ENCODE data around the gene MID1.

GRCh38 chrX:10474913-10475568 is 145.3 kb downstream of the MID1 start:
- TF ChIP-seq, protein P1, sequence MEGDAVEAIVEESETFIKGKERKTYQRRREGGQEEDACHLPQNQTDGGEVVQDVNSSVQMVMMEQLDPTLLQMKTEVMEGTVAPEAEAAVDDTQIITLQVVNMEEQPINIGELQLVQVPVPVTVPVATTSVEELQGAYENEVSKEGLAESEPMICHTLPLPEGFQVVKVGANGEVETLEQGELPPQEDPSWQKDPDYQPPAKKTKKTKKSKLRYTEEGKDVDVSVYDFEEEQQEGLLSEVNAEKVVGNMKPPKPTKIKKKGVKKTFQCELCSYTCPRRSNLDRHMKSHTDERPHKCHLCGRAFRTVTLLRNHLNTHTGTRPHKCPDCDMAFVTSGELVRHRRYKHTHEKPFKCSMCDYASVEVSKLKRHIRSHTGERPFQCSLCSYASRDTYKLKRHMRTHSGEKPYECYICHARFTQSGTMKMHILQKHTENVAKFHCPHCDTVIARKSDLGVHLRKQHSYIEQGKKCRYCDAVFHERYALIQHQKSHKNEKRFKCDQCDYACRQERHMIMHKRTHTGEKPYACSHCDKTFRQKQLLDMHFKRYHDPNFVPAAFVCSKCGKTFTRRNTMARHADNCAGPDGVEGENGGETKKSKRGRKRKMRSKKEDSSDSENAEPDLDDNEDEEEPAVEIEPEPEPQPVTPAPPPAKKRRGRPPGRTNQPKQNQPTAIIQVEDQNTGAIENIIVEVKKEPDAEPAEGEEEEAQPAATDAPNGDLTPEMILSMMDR (IDR thresholded peaks at IDR 0.05): no peak
- no peak for TF ChIP-seq POLR2A (IDR thresholded peaks at IDR 0.05)

All from tibial nerve (tissue), 3 donors.